Measurements from ENCODE around the gene ATAD3B. TPM values are rescaled to one million over a fixed set of nuclear protein-coding genes. Genes with fewer than 3 reads are reported as not detected.

The ATAD3B gene
- total RNA-seq, 6 donors from 2014 or later, result 19.9 to 120 (median 26.9) TPM

GRCh38 chr1:1536019-1536937, 64.7 kb downstream of the ATAD3B start:
- no peak for TF ChIP-seq CTCF (IDR thresholded peaks at IDR 0.05)
- TF ChIP-seq POLR2A (IDR thresholded peaks at IDR 0.05), result no peak
- no peak for TF ChIP-seq POLR2AphosphoS5 (IDR thresholded peaks at IDR 0.05)
- no peak for TF ChIP-seq EP300 (IDR thresholded peaks at IDR 0.05)
- H3K9me3 ChIP-seq, result peaks cover 0 to 11% (median 2%) of the 10 kb centered on the region in 4 donors
- peak in 1 of 2 donors; percentile 83 for DNase-seq
- H3K4me1 ChIP-seq, result peaks cover 16 to 28% (median 17%) of the 10 kb centered on the region in 4 donors
- 85 to 88% methylated on average over 30 to 38 of the region's 48 CpGs for WGBS, 2 donors
- H3K27me3 ChIP-seq, result no peaks in the 10 kb centered on the region
- no peak for ATAC-seq (ENCODE audit: low FRiP score in 2 of 2)
- peaks cover 0 to 12% (median 11%) of the 10 kb centered on the region in 4 donors for H3K36me3 ChIP-seq
- H3K4me3 ChIP-seq, result no peak overlapping the region
- H3K27ac ChIP-seq, result no peak overlapping the region

GRCh38 chr1:1536938-1537546, 65.5 kb downstream of the ATAD3B start:
- 97 to 98% methylated on average over 11 to 15 of the region's 15 CpGs for WGBS, 2 donors
- Histone ChIP-seq H3K4me1 (peaks cover 17 to 29% (median 18%) of the 10 kb centered on the region in 4 donors), H3K27ac (no peak overlapping the region), H3K27me3 (no peaks in the 10 kb centered on the region), H3K36me3 (peaks cover 0 to 20% (median 15%) of the 10 kb centered on the region in 4 donors), H3K4me3 (no peak overlapping the region), H3K9me3 (peaks cover 0 to 4% (median 0%) of the 10 kb centered on the region in 4 donors)
- DNase-seq (peak in 1 of 2 donors; percentile 34), ATAC-seq (ENCODE audit: low FRiP score in 2 of 2) (no peak)
- TF ChIP-seq EP300 (IDR thresholded peaks at IDR 0.05), result no peak
- no peak for TF ChIP-seq POLR2AphosphoS5 (IDR thresholded peaks at IDR 0.05)
- TF ChIP-seq POLR2A (IDR thresholded peaks at IDR 0.05), result no peak
- TF ChIP-seq CTCF (IDR thresholded peaks at IDR 0.05), result no peak

- ATAC-seq (ENCODE audit: low FRiP score in 2 of 2) (no peak), DNase-seq (peak in 1 of 2 donors; percentile 83)
Observed at GRCh38 chr1:1537626-1538250, 66.2 kb downstream of the ATAD3B start.

GRCh38 chr1:1538334-1538733, 66.8 kb downstream of the ATAD3B start:
- 93 to 100% methylated on average over 5 to 23 of the region's 23 CpGs for WGBS, 2 donors
- Histone ChIP-seq H3K27me3 (no peaks in the 10 kb centered on the region), H3K27ac (no peak overlapping the region), H3K4me1 (peaks cover 17 to 29% (median 18%) of the 10 kb centered on the region in 4 donors), H3K9me3 (no peaks in the 10 kb centered on the region), H3K4me3 (no peak overlapping the region), H3K36me3 (peaks cover 0 to 32% (median 25%) of the 10 kb centered on the region in 4 donors)
- no peak for ATAC-seq (ENCODE audit: low FRiP score in 2 of 2)
- no peak for TF ChIP-seq POLR2AphosphoS5 (IDR thresholded peaks at IDR 0.05)
- TF ChIP-seq CTCF (IDR thresholded peaks at IDR 0.05), result no peak
- TF ChIP-seq EP300 (IDR thresholded peaks at IDR 0.05), result no peak
- no peak for TF ChIP-seq POLR2A (IDR thresholded peaks at IDR 0.05)
- peak in 1 of 2 donors; percentile 75 for DNase-seq

More at GRCh38 chr1:1537626-1538250, 66.2 kb downstream of the ATAD3B start:
- Histone ChIP-seq H3K27ac (no peak overlapping the region), H3K4me1 (peaks cover 17 to 29% (median 18%) of the 10 kb centered on the region in 4 donors), H3K9me3 (no peaks in the 10 kb centered on the region), H3K36me3 (peaks cover 0 to 26% (median 19%) of the 10 kb centered on the region in 4 donors), H3K27me3 (no peaks in the 10 kb centered on the region), H3K4me3 (no peak overlapping the region)
- TF ChIP-seq POLR2A (IDR thresholded peaks at IDR 0.05), result no peak
- no peak for TF ChIP-seq EP300 (IDR thresholded peaks at IDR 0.05)
- no peak for TF ChIP-seq CTCF (IDR thresholded peaks at IDR 0.05)
- no peak for TF ChIP-seq POLR2AphosphoS5 (IDR thresholded peaks at IDR 0.05)
- 94 to 95% methylated on average over 24 to 32 of the region's 32 CpGs for WGBS, 2 donors
